ENCODE results near the gene HFM1.
"Not testable (repeated sequence)": the region's sequence is repeated elsewhere in the genome, so short reads cannot be mapped to it uniquely, and the experiment has no call there.

HFM1 gene

GRCh38 chr1:91372230-91372629 lies 32.4 kb downstream of the HFM1 start:
- not testable (repeated sequence) for DNase-seq

- no peak for DNase-seq
Observed at GRCh38 chr1:91349524-91349923, 55.1 kb downstream of the HFM1 start.

DNA sequence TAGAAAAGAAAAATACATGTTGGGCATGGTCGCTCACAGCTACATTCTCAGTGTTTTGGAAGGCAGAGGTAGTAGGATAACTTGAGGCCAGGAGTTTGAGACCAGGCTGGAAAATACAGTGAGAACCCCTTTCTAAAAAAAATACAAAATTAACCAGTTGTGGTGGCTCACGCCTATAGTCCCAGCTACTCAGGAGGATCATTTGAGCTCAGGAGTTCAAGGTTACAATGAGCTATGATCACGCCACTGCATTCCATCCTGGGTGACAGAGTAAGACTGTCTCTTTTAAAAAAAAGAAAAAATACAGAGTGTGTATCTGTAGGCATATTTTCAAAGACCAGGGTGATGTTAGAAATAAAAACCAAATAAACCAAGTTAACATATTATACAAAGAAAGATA lies 57.8 kb downstream of the HFM1 start:
- DNase-seq: no peak

DNA sequence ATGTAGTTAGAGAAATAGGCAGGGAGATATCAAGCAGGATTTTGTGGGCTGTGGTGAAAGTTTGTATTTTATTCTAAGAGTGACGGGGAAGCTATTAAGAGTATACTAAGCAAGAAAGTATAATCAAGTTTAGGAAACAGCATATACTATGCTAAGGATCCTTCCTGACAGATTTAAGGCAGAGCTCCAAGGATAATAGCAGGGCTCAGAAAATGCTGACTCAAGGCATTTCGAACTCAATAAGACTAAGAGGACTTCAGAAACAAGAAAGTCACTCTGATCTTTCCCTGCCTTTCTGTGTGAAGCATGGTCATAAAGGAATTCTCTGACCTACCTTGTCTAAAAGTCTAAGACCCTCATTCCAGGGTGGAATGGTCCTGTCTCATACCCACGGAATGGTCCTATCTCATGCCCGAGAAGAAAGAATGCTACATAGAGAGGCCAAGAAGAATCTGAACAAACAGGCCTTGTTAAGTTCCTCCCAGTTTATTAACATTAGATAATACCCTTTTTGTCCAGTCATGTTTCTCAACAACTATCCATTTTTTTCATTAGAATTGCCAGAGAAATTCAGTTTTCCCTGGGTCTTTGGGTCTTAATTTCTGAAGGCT lies 59.1 kb downstream of the HFM1 start:
- DNase-seq: no peak

DNA sequence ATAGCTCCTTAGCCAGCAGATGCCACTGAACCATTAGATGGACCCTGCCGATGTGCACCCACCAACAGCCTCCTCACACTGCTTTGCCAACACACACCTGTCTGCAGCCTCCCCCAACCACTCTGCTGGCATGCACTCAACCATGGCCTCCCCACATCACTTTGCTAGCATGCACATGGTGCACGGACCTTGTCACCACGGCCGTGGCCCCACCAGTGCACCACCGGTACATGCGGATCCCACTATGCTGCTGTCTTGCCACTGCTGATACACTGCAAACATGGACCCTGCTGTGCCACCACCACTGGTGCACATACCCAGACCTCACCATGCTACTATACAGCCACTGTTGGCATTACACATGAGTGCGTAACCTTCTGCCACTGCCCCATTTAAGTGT lies 66.1 kb downstream of the HFM1 start:
- no peak for DNase-seq

DNA sequence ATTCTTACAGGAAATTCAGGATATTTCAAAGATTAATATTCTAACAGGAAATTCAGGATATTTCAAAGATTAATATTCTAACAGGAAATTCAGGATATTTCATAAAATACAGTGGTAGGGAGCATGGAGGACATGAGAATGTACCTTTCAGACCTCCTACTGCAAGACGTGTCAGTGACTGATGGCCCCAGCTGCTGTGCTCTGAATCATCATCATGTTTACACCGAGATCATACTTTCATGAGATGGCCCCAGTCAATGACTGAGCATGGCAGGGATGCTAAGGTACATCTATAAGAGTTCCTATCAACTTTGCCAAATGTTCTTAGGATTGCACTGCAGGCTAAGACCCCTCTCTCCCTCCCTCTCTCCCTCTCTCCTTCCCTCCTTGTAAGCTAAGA lies 69.0 kb downstream of the HFM1 start:
- DNase-seq: no peak

- DNase-seq: no peak
Observed at GRCh38 chr1:91334856-91335255, 69.8 kb downstream of the HFM1 start.

GRCh38 chr1:91325456-91325855 lies 79.2 kb downstream of the HFM1 start:
- DNase-seq: no peak

DNA sequence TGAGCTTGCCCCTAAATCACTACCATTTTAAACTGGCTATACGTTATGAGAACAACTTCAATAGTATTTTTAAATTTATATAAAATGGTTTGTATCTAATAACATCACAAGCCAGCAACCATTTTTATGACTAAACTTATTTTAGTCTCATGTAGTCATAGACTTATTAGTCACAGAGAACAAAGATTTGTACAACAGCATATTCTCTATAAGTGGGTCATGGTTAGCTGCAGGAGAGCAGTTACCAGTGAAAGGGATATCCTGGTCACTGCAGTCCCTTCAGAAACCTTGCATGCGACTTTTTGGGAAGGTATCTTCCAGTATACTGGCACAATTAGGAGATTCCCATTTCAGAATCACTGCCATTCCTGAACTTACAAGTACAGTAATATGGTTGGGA lies 90.0 kb downstream of the HFM1 start:
- DNase-seq: no peak

- DNase-seq: no peak
Observed at GRCh38 chr1:91311672-91312071, 93.0 kb downstream of the HFM1 start.

GRCh38 chr1:91308544-91308943 lies 96.1 kb downstream of the HFM1 start:
- DNase-seq: no peak

DNA sequence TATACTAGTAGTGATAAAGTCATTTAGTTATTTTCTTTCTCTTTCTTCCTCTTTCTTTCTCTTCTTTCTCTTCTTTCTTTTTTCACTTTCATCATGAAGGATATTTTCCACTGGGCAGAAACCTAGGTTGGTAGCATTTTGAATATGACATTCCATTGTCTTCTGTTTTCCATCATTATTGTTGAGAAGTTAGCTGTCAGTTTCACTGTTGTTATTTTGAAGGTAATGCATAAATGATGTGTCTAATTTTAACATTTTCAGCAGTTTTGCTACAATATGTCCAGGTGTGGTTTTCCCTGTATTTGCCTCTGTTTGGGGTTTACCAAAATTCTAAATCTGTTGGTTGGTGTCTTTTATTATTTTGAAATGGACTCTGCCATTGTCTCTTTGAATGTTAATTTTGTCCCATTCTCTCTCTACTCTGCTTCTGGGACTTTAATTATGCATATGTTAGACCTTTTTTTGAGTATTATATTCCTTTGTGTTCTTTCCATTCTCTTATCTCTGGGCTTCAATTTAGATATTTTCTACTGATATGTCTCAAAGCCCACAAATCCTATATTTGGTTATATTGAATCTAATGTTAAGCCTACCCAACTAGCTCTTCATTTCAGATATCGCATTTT lies 96.7 kb downstream of the HFM1 start:
- no peak for DNase-seq

- no peak for DNase-seq
Observed at GRCh38 chr1:91303165-91303564, 101.5 kb downstream of the HFM1 start.

GRCh38 chr1:91288843-91289553 lies 115.6 kb downstream of the HFM1 start:
- DNase-seq: not testable (repeated sequence)

GRCh38 chr1:91286962-91287317 lies 117.7 kb downstream of the HFM1 start:
- not testable (repeated sequence) for DNase-seq

GRCh38 chr1:91286259-91286961 lies 118.2 kb downstream of the HFM1 start:
- DNase-seq: not testable (repeated sequence)

DNA sequence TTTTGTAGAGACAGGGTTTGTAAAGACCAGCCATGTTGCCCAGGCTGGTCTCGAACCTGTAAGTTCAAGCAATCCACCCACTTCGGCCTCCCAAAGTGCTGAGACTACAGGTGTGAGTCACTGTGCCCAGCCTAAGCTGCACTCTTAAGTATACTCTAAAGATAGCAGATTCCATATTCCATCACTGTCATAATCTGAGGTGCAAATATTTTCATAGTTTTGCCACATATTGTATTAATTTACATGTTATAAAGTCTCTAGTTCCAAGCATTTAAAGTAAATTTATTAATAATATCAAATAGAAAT lies 121.3 kb downstream of the HFM1 start:
- DNase-seq: no peak

DNA sequence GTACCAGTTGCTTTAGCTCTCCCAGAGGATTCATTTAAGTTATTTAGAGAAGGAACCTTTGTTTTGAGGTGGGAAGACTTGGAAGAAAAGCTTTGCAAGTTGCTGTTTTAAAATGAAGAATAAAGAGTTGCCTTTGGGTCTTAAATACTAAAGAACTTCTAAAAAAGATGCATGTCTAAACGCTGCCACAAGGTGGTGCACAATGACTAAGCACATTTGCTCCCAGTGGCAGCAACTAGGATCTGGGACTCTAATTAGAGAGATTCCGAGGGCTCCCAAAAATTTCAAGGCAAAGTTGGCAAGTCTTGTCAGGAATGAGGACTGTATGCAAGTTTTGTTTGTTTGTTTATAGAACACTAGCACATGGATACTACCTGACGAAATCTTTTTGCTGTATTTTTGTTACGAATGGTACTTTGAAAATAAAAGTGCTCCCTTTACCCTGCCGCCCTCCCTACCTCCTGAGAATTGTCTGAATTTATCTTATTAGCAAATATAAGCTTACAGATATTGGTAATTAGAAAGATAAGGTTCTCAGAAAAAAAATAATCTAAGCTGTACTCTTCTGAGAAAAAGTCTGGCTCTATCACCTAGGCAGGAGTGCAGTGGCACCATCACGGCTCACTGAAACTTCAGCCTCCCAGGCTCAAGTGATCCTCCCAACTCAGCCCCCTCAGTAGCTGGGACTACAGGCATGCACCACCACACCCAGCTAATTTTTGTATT lies 121.8 kb downstream of the HFM1 start:
- peak; percentile 26 for DNase-seq

- DNase-seq: no peak
Observed at GRCh38 chr1:91281782-91282181, 122.9 kb downstream of the HFM1 start.

- no peak for DNase-seq
Observed at GRCh38 chr1:91278754-91279153, 125.9 kb downstream of the HFM1 start.

DNA sequence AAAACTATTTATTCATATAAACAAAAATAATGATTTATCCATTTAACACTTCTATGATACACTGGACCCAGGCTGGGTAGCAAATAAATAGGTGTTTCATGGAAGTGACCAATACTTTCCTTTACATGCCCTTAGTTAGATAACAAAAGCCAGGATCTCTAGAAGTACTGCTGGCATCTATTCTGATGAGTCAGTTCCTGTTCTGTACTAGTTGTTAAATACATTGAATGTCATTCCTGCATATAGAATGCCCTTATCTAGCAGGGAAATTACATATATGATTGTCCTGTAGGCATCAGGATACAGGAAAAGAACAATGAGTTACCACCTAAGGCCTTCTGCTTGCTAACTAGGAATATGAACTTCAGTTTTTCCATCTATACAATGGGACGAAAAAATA lies 130.8 kb downstream of the HFM1 start:
- no peak for DNase-seq

GRCh38 chr1:91261655-91262054 lies 143.0 kb downstream of the HFM1 start:
- DNase-seq: no peak

GRCh38 chr1:91245435-91245834 lies 159.2 kb downstream of the HFM1 start:
- DNase-seq: no peak

Data from effector CD4-positive, alpha-beta T cell (primary cell).